Mesenchymal stem cell (in vitro differentiated cells and primary cell): ENCODE measurements around the gene HPS1.
A peak's percentile ranks its signal among the peaks of the same experiment; 100 is the strongest.

Experiments used
- DNase-seq: peaks from one replicate; pipeline ENCODE4 v3.0.0-alpha.2; 2013
- H2AFZ ChIP-seq: one replicate; pipeline ENCODE4 v1.6.1; 2013; ENCODE audit warnings: low read depth, mild to moderate bottlenecking, control low read depth, inconsistent platforms, low read length, moderate library complexity
- H2AK5ac ChIP-seq: 2 replicates; pipeline ENCODE4 v1.6.1; 2013; ENCODE audit warnings: low read length, moderate library complexity, mild to moderate bottlenecking, inconsistent platforms; ENCODE audit not compliant: severe bottlenecking
- H2BK120ac ChIP-seq: one replicate; pipeline ENCODE4 v1.6.1; 2013; ENCODE audit warnings: low read depth, mild to moderate bottlenecking, inconsistent platforms, low read length, moderate library complexity
- H2BK12ac ChIP-seq, 2 experiments: one replicate each; pipeline ENCODE4 v1.6.1; 2013; ENCODE audit warnings: inconsistent platforms in 2 of 2, low read length in 2 of 2, mild to moderate bottlenecking in 2 of 2, moderate library complexity in 2 of 2, control low read depth in 1 of 2
- H2BK15ac ChIP-seq: one replicate; pipeline ENCODE4 v1.6.1; 2013; ENCODE audit warnings: mild to moderate bottlenecking, low read depth, inconsistent platforms; ENCODE audit not compliant: poor library complexity, severe bottlenecking
- H2BK5ac ChIP-seq: 2 replicates; pipeline ENCODE4 v1.6.1; 2013; ENCODE audit warnings: low read depth, mild to moderate bottlenecking, low read length, control low read depth, inconsistent platforms; ENCODE audit not compliant: poor library complexity, severe bottlenecking
- H3K14ac ChIP-seq, 2 experiments: one replicate each; pipeline ENCODE4 v1.6.1; 2013; ENCODE audit warnings: inconsistent platforms in 2 of 2, low read length in 2 of 2, control low read depth in 1 of 2, mild to moderate bottlenecking in 1 of 2, moderate library complexity in 1 of 2
- H3K18ac ChIP-seq, 2 experiments: one replicate each; pipeline ENCODE4 v1.6.1; 2013; ENCODE audit warnings: inconsistent platforms in 2 of 2, low read length in 2 of 2, control low read depth in 1 of 2, low read depth in 1 of 2, mild to moderate bottlenecking in 1 of 2
- H3K23ac ChIP-seq, 2 experiments: one replicate each; pipeline ENCODE4 v1.6.1; 2013; ENCODE audit warnings: inconsistent platforms in 2 of 2, low read length in 2 of 2, mild to moderate bottlenecking in 2 of 2, moderate library complexity in 2 of 2, control low read depth in 1 of 2
- H3K27ac ChIP-seq: 2 replicates; pipeline ENCODE4 v1.5.1; 2013; ENCODE audit warnings: mild to moderate bottlenecking, moderate library complexity, low read length, control low read depth, inconsistent platforms; ENCODE audit not compliant: poor library complexity, severe bottlenecking
- H3K27me3 ChIP-seq, 2 experiments: 2 replicates each; pipeline versions ENCODE4 v1.6.1 to v1.7.0; 2013; ENCODE audit warnings: low read length in 2 of 2, mild to moderate bottlenecking in 2 of 2, moderate library complexity in 2 of 2, control low read depth in 1 of 2, inconsistent platforms in 1 of 2; ENCODE audit not compliant: control insufficient read depth in 1 of 2, insufficient read depth in 1 of 2
- H3K36me3 ChIP-seq, 2 experiments: 2 replicates each; pipeline versions ENCODE4 v1.6.1 to v1.7.0; 2013; ENCODE audit warnings: low read length in 2 of 2, control low read depth in 1 of 2, inconsistent platforms in 1 of 2, low read depth in 1 of 2, mild to moderate bottlenecking in 1 of 2; ENCODE audit not compliant: insufficient read depth in 2 of 2, control insufficient read depth in 1 of 2
- H3K4ac ChIP-seq, 2 experiments: one replicate each; pipeline ENCODE4 v1.6.1; 2013; ENCODE audit warnings: inconsistent platforms in 2 of 2, low read length in 2 of 2, mild to moderate bottlenecking in 2 of 2, moderate library complexity in 2 of 2, control low read depth in 1 of 2, low read depth in 1 of 2
- H3K4me1 ChIP-seq: 2 replicates; pipeline ENCODE4 v1.6.1; 2013; ENCODE audit warnings: low read depth, low read length, control low read depth; ENCODE audit not compliant: control insufficient read depth, insufficient read depth
- H3K4me2 ChIP-seq: 2 replicates; pipeline ENCODE4 v1.6.1; 2013; ENCODE audit warnings: low read length, mild to moderate bottlenecking, inconsistent platforms; ENCODE audit not compliant: poor library complexity, severe bottlenecking
- H3K4me3 ChIP-seq, 2 experiments: 2 replicates each; pipeline versions ENCODE4 v1.5.1 to v1.7.0; 2013; ENCODE audit warnings: low read length in 2 of 2, mild to moderate bottlenecking in 2 of 2, control low read depth in 1 of 2, low read depth in 1 of 2; ENCODE audit not compliant: insufficient read depth in 1 of 2
- H3K79me1 ChIP-seq: replicated peaks from 2 replicates; pipeline ENCODE4 v1.6.1; 2013; ENCODE audit warnings: mild to moderate bottlenecking, control low read depth, low read length, inconsistent platforms; ENCODE audit not compliant: poor library complexity, severe bottlenecking
- H3K9ac ChIP-seq: 2 replicates; pipeline ENCODE4 v1.7.0; 2013; ENCODE audit warnings: mild to moderate bottlenecking, low read length, moderate library complexity
- H3K9me3 ChIP-seq: 2 replicates; pipeline ENCODE4 v1.7.0; 2013; ENCODE audit warnings: mild to moderate bottlenecking, low read length; ENCODE audit not compliant: control insufficient read depth
- H4K8ac ChIP-seq: one replicate; pipeline ENCODE4 v1.6.1; 2013; ENCODE audit warnings: inconsistent platforms, mild to moderate bottlenecking, low read length, moderate library complexity
- H4K91ac ChIP-seq: one replicate; pipeline ENCODE4 v1.6.1; 2013; ENCODE audit warnings: mild to moderate bottlenecking, low read length, inconsistent platforms
- WGBS: methylation state at CpG from one replicate; pipeline ENCODE4 v1.1.7; 2013; ENCODE audit warnings: mixed read lengths; 5-methylcytosine and 5-hydroxymethylcytosine counted together

Gene HPS1

GRCh38 chr10:98433371-98433770, 13.4 kb downstream of the HPS1 start:
- no peak overlapping the region for H3K4me2 ChIP-seq
- H3K9me3 ChIP-seq: peaks cover 17% of the 10 kb centered on the region
- H3K27me3 ChIP-seq: no peaks in the 10 kb centered on the region
- H2BK15ac ChIP-seq: no peak overlapping the region
- H3K18ac ChIP-seq: no peak overlapping the region
- no peak overlapping the region for H3K4me3 ChIP-seq
- no peak overlapping the region for H4K8ac ChIP-seq
- H2BK5ac ChIP-seq: no peak overlapping the region
- no peak overlapping the region for H2BK12ac ChIP-seq
- 100% methylated on average over 1 of the region's 1 CpG for whole genome bisulfite sequencing
- H3K79me1 ChIP-seq: peaks cover 14% of the 10 kb centered on the region
- H3K14ac ChIP-seq: no peak overlapping the region
- peaks cover 21% of the 10 kb centered on the region for H3K4me1 ChIP-seq
- H3K27ac ChIP-seq: no peak overlapping the region
- H4K91ac ChIP-seq: no peak overlapping the region
- no peak overlapping the region for H3K4ac ChIP-seq
- H2AFZ ChIP-seq: no peak overlapping the region
- no peak for DNase-seq
- H3K23ac ChIP-seq: no peak overlapping the region
- peaks cover 39 to 97% of the 10 kb centered on the region in 2 experiments for H3K36me3 ChIP-seq
- H3K9ac ChIP-seq: no peak overlapping the region
- no peak overlapping the region for H2BK120ac ChIP-seq
- no peak overlapping the region for H2AK5ac ChIP-seq

- no peak for DNase-seq
- Histone ChIP-seq H3K14ac (no peak overlapping the region), H2BK5ac (no peak overlapping the region), H3K4me3 (no peak overlapping the region), H4K8ac (no peak overlapping the region), H3K27ac (no peak overlapping the region), H3K4ac (no peak overlapping the region), H2BK120ac (no peak overlapping the region), H3K23ac (no peak overlapping the region), H2BK12ac (no peak overlapping the region), H2AK5ac (no peak overlapping the region), H3K18ac (no peak overlapping the region), H2AFZ (no peak overlapping the region), H3K27me3 (no peaks in the 10 kb centered on the region), H3K36me3 (peaks cover 45 to 97% of the 10 kb centered on the region in 2 experiments), H3K4me2 (no peak overlapping the region), H3K79me1 (peaks cover 14% of the 10 kb centered on the region), H3K9me3 (peaks cover 17% of the 10 kb centered on the region), H3K9ac (no peak overlapping the region), H4K91ac (no peak overlapping the region), H3K4me1 (peaks cover 21% of the 10 kb centered on the region), H2BK15ac (no peak overlapping the region)
- WGBS: no CpG with 5 or more reads among the region's 1 CpG
Observed at GRCh38 chr10:98432330-98432729, 14.4 kb downstream of the HPS1 start.

GRCh38 chr10:98431016-98431415, 15.7 kb downstream of the HPS1 start:
- H2BK5ac ChIP-seq: no peak overlapping the region
- H2AK5ac ChIP-seq: no peak overlapping the region
- H2BK120ac ChIP-seq: no peak overlapping the region
- H3K9ac ChIP-seq: no peak overlapping the region
- WGBS: 92% methylated on average over 8 of the region's 8 CpGs
- H3K14ac ChIP-seq: no peak overlapping the region
- H3K4me2 ChIP-seq: no peak overlapping the region
- peaks cover 21% of the 10 kb centered on the region for H3K4me1 ChIP-seq
- H2BK12ac ChIP-seq: no peak overlapping the region
- H3K27ac ChIP-seq: peak overlapping the region; percentile 9
- no peak overlapping the region for H3K4me3 ChIP-seq
- no peak overlapping the region for H2BK15ac ChIP-seq
- peaks cover 11% of the 10 kb centered on the region for H3K79me1 ChIP-seq
- peak overlapping the region; percentile 61 for H4K91ac ChIP-seq
- no peak for DNase-seq
- peaks cover 53 to 97% of the 10 kb centered on the region in 2 experiments for H3K36me3 ChIP-seq
- H3K27me3 ChIP-seq: no peaks in the 10 kb centered on the region
- H3K4ac ChIP-seq: no peak overlapping the region
- H3K9me3 ChIP-seq: peaks cover 17% of the 10 kb centered on the region
- H3K23ac ChIP-seq: no peak overlapping the region
- no peak overlapping the region for H4K8ac ChIP-seq
- no peak overlapping the region for H3K18ac ChIP-seq
- H2AFZ ChIP-seq: no peak overlapping the region

- Histone ChIP-seq H2BK15ac (no peak overlapping the region), H3K27ac (no peak overlapping the region), H4K8ac (no peak overlapping the region), H3K14ac (no peak overlapping the region), H2AFZ (no peak overlapping the region), H3K4me1 (peaks cover 21% of the 10 kb centered on the region), H3K4me2 (no peak overlapping the region), H3K4me3 (no peak overlapping the region), H3K36me3 (peaks cover 54 to 96% of the 10 kb centered on the region in 2 experiments), H3K79me1 (peaks cover 10% of the 10 kb centered on the region), H3K4ac (no peak overlapping the region), H2BK12ac (no peak overlapping the region), H3K9me3 (peaks cover 17% of the 10 kb centered on the region), H2BK5ac (no peak overlapping the region), H2BK120ac (no peak overlapping the region), H4K91ac (no peak overlapping the region), H3K9ac (no peak overlapping the region), H3K18ac (no peak overlapping the region), H3K27me3 (no peaks in the 10 kb centered on the region), H2AK5ac (no peak overlapping the region), H3K23ac (no peak overlapping the region)
- WGBS: 99% methylated on average over 8 of the region's 8 CpGs
- no peak for DNase-seq
Observed at GRCh38 chr10:98430427-98430826, 16.3 kb downstream of the HPS1 start.
